ENCODE data around the gene RBP2. TPM values are rescaled to one million over a fixed set of nuclear protein-coding genes. Genes with fewer than 3 reads are reported as not detected.

RBP2 gene
- total and polyA plus RNA-seq, 10 of the 15 experiments (the other 5 are each of a cell fraction or from before 2014, with no cell fraction given) = not detected

DNA sequence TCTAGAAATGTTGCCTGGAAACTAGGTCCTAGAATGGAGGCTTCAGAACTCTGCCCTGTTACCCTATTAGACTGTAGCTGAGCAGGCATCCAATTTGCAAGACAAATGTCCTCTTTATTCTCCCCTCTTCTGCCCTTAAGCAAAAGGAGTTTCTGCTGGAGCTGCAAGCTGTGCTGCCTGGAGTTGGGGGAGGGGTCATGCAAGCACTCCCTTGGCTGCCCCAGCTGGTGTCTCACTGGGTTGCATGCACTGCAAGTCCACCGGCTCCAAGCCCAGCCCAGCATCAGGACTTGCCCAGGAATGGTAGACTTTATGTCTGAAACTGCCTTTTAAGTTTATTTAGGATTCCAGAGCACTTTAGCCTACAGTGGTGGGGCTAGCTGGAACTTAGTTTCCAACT is 15.7 kb upstream of the RBP2 start:
- TF ChIP-seq CREB1 (IDR thresholded peaks at IDR 0.05; ENCODE audit: low read depth) = no peak
- 61% methylated on average over 1 of the region's 1 CpG for whole genome bisulfite sequencing (ENCODE audit: insufficient coverage, insufficient replicate concordance, low lambda C conversion rate, missing lambda C conversion rate)
- FAIRE-seq (no peak), DNase-seq (ENCODE audit: low read depth, low spot score) (no peak), ATAC-seq (no peak)
- in situ Hi-C loops (cut with MboI) = no loop called here
- intact Hi-C loops (cut with micrococcal nuclease; ENCODE audit: unreplicated experiment) = no loop called here
- no peak overlapping the region for H3K9ac ChIP-seq (ENCODE audit: control insufficient read depth, insufficient read depth, low read length)
- ChIA-PET RAD21 (ENCODE audit: unreplicated experiment) (no interaction called here), POLR2A (no interaction called here), CTCF (no interaction called here), SMC1A (ENCODE audit: uncharacterized antibody, unreplicated experiment) (no interaction called here)
- H2AFZ ChIP-seq (ENCODE audit: control insufficient read depth, low read depth, low read length) = no peak overlapping the region
- H3K4me3 ChIP-seq = no peak overlapping the region
- H3K27ac ChIP-seq (ENCODE audit: control insufficient read depth, insufficient read depth) = no peak overlapping the region
- H3K36me3 ChIP-seq (ENCODE audit: control insufficient read depth in 2 of 2, insufficient read depth in 2 of 2, low read length in 1 of 2) = no peaks in the 10 kb centered on the region
- H3K4me2 ChIP-seq (ENCODE audit: control insufficient read depth, insufficient read depth) = no peak overlapping the region
- no peaks in the 10 kb centered on the region; the same call in 2 of the 3 replicates for H3K9me3 ChIP-seq (replicated peaks; ENCODE audit: control insufficient read depth, insufficient read depth, low read length)
- no peaks in the 10 kb centered on the region for H3K79me2 ChIP-seq (ENCODE audit: control insufficient read depth, insufficient read depth, low read length)
- H3K4me1 ChIP-seq (ENCODE audit: control insufficient read depth, insufficient read depth, low read length) = no peaks in the 10 kb centered on the region
- no peaks in the 10 kb centered on the region; a peak in 1 of 4 replicates for H3K27me3 ChIP-seq (replicated peaks in 1 of 2; ENCODE audit: control insufficient read depth in 2 of 2, insufficient read depth in 2 of 2, low read length in 1 of 2)
- no peaks in the 10 kb centered on the region for H4K20me1 ChIP-seq (ENCODE audit: control insufficient read depth, insufficient read depth)
- no TSS peak for BruUV-seq (replicated peaks)

DNA sequence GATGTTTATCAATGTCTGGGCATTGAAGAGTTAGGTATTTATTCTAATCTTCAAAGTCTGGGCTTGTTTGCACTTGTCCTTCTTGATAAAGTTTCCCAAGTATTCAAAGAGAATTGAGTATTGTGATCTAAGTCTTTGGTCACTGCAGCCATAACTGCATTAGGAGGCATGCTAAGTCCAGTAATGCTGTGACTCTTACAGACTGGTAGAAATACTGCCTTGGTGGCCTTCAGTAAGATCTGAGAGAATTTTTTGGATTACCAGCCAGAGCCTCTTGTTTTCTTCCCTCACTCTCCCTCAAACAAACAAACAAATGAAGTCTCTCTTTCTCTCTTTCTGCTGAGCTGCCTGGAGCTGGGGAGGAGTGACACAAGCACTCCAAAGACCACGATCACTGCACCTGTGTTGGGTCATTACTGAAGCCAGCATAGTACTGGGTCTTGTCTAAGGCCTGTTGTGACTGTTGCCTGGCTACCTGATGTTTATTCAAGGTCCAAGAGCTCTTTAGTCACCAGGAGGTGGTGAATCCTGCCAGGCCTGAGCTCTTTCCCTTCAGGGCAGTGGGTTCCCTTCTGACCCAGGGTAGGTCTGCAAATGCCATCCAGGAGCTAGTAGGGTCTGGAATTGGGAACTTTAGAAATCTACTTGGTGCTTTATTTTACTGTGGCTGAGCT is 14.8 kb upstream of the RBP2 start:
- no peak overlapping the region for H3K4me3 ChIP-seq
- no peak overlapping the region for H3K4me2 ChIP-seq (ENCODE audit: control insufficient read depth, insufficient read depth)
- BruUV-seq (replicated peaks) = no TSS peak
- H2AFZ ChIP-seq (ENCODE audit: control insufficient read depth, low read depth, low read length) = no peak overlapping the region
- no peaks in the 10 kb centered on the region for H4K20me1 ChIP-seq (ENCODE audit: control insufficient read depth, insufficient read depth)
- intact Hi-C loops (cut with micrococcal nuclease; ENCODE audit: unreplicated experiment) (no loop called here), in situ Hi-C loops (cut with MboI) (no loop called here)
- RAD21 ChIA-PET (ENCODE audit: unreplicated experiment) = no interaction called here
- H3K27me3 ChIP-seq (replicated peaks in 1 of 2; ENCODE audit: control insufficient read depth in 2 of 2, insufficient read depth in 2 of 2, low read length in 1 of 2) = no peaks in the 10 kb centered on the region; a peak in 1 of 4 replicates
- WGBS (ENCODE audit: insufficient coverage, insufficient replicate concordance, low lambda C conversion rate, missing lambda C conversion rate) = 11% methylated on average over 1 of the region's 1 CpG
- CTCF ChIA-PET = no interaction called here
- TF ChIP-seq NFYA (IDR thresholded peaks at IDR 0.05; ENCODE audit: borderline replicate concordance, low read depth, low read length) = no peak
- H3K9me3 ChIP-seq (replicated peaks; ENCODE audit: control insufficient read depth, insufficient read depth, low read length) = no peaks in the 10 kb centered on the region; the same call in 2 of the 3 replicates
- ATAC-seq (no peak), FAIRE-seq (no peak), DNase-seq (ENCODE audit: low read depth, low spot score) (no peak)
- SMC1A ChIA-PET (ENCODE audit: uncharacterized antibody, unreplicated experiment) = no interaction called here
- no peak overlapping the region for H3K9ac ChIP-seq (ENCODE audit: control insufficient read depth, insufficient read depth, low read length)
- POLR2A ChIA-PET = no interaction called here
- H3K4me1 ChIP-seq (ENCODE audit: control insufficient read depth, insufficient read depth, low read length) = no peaks in the 10 kb centered on the region
- H3K79me2 ChIP-seq (ENCODE audit: control insufficient read depth, insufficient read depth, low read length) = no peaks in the 10 kb centered on the region
- H3K27ac ChIP-seq (ENCODE audit: control insufficient read depth, insufficient read depth) = no peak overlapping the region
- no peaks in the 10 kb centered on the region for H3K36me3 ChIP-seq (ENCODE audit: control insufficient read depth in 2 of 2, insufficient read depth in 2 of 2, low read length in 1 of 2)

All from GM12878 (cell line).